Brain microvascular endothelial cell (primary cell): ENCODE results near the gene LIMD2.
"Not testable (repeated sequence)": the region's sequence is repeated elsewhere in the genome, so short reads cannot be mapped to it uniquely, and the experiment has no call there.

ENCODE experiments used
- DNase-seq: peaks from one replicate; pipeline ENCODE4 v3.0.0-alpha.2; 2020
- H3K27ac ChIP-seq: fragments of 250-450 bp; sonication (Bioruptor Pico); 2 replicates; pipeline ENCODE4 v1.5.1; 2020; ENCODE audit warnings: mild to moderate bottlenecking, moderate library complexity
- H3K27me3 ChIP-seq: fragments of 250-450 bp; sonication (Bioruptor Pico); replicated peaks from 2 replicates; pipeline ENCODE4 v1.5.1; 2020; ENCODE audit warnings: mild to moderate bottlenecking
- H3K36me3 ChIP-seq: fragments of 250-450 bp; sonication (Bioruptor Pico); replicated peaks from 2 replicates; pipeline ENCODE4 v1.5.1; 2020; ENCODE audit warnings: mild to moderate bottlenecking
- H3K4me3 ChIP-seq: 2 replicates; pipeline ENCODE4 v1.5.1; 2011; ENCODE audit warnings: low read depth, mild to moderate bottlenecking, control low read depth, low read length, moderate library complexity
- in situ Hi-C: cut with HindIII; loops from 2 replicates; pipeline ENCODE4 v1.10.0; 2017; ENCODE audit warnings: low sequenced_read_pairs, low pct_ligation_motif_present
- TF ChIP-seq, protein P1 (sequence below): IDR thresholded peaks from 2 replicates; pipeline ENCODE4 v1.5.1; 2011; ENCODE audit warnings: low read depth, mild to moderate bottlenecking, moderate library complexity, low read length, control low read depth, inconsistent platforms; ENCODE audit errors: missing control alignments

Gene LIMD2

GRCh38 chr17:63722403-63722802 is 22.5 kb upstream of the LIMD2 start:
- peaks cover 12% of the 10 kb centered on the region for H3K36me3 ChIP-seq
- H3K27me3 ChIP-seq = no peaks in the 10 kb centered on the region
- H3K27ac ChIP-seq = no peak overlapping the region
- no peak overlapping the region for H3K4me3 ChIP-seq
- in situ Hi-C loops = no loop called here
- DNase-seq = no peak
- TF ChIP-seq, protein P1, sequence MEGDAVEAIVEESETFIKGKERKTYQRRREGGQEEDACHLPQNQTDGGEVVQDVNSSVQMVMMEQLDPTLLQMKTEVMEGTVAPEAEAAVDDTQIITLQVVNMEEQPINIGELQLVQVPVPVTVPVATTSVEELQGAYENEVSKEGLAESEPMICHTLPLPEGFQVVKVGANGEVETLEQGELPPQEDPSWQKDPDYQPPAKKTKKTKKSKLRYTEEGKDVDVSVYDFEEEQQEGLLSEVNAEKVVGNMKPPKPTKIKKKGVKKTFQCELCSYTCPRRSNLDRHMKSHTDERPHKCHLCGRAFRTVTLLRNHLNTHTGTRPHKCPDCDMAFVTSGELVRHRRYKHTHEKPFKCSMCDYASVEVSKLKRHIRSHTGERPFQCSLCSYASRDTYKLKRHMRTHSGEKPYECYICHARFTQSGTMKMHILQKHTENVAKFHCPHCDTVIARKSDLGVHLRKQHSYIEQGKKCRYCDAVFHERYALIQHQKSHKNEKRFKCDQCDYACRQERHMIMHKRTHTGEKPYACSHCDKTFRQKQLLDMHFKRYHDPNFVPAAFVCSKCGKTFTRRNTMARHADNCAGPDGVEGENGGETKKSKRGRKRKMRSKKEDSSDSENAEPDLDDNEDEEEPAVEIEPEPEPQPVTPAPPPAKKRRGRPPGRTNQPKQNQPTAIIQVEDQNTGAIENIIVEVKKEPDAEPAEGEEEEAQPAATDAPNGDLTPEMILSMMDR = no peak

DNA sequence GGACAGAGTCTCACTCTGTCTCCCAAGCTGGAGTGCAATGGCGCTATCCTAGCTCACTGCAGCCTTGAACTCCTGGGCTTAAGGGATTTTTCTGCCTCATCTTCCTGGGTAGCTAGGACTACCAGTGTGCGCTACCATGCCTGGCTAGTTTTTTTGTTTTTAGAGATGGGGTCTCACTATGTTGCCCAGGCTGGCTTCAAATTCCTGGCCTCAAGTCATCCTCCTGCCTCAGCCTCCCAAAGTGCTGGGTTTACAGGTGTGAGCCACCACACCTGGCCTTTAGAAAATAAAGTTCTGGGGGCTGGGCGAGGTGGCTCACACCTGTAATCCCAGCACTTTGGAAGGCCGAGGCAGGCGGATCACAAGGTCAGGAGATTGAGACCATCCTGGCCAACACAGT is 20.3 kb upstream of the LIMD2 start:
- H3K27ac ChIP-seq, DNase-seq, in situ Hi-C loops, H3K36me3 ChIP-seq, H3K27me3 ChIP-seq, H3K4me3 ChIP-seq: not testable (repeated sequence)

DNA sequence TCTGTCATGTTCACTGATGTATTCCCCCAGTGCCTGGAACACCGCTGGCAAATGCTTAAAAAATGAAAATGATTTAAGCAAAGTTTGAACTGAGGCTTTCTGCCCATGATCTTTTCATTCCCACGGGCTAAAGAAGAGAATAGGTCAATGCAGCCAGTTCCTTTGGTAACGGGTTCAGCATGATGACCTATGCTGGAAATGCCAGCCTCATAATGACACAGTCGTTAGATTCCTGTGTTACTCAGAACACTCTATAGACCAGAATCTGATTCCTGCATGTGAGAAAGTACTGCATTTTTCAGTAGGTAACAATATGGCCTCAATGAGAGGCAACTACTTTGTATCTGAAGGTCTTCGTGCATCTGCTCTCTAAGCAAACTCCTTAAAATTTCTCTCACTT is 19.1 kb upstream of the LIMD2 start:
- peak; percentile 35 for DNase-seq
- Histone ChIP-seq H3K27ac (no peak overlapping the region), H3K4me3 (no peak overlapping the region), H3K36me3 (peaks cover 3% of the 10 kb centered on the region), H3K27me3 (no peaks in the 10 kb centered on the region)
- in situ Hi-C loops = no loop called here
- TF ChIP-seq, protein P1 = no peak

DNA sequence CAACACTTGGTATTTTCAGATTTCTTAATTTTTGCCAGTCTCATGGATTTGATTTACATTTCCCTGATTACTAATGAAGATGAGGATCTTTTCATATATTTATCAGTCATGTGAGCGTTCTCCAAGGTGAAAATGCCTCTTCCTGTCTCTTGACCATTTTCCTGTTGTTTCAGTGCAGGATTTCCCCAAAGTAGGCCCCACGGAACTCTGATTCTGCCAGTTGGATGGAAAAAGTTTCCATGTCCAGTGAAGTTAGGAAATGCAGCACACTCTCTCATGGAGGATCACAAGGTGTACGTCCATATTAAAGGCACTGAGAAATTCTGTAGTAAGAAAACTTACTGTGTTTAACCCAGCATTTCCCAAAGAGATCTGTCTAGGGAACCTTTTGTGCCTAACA is 16.5 kb upstream of the LIMD2 start:
- H3K4me3 ChIP-seq = no peak overlapping the region
- peaks cover 14% of the 10 kb centered on the region for H3K36me3 ChIP-seq
- in situ Hi-C loops = no loop called here
- TF ChIP-seq, protein P1 = no peak
- H3K27me3 ChIP-seq = no peaks in the 10 kb centered on the region
- no peak for DNase-seq
- no peak overlapping the region for H3K27ac ChIP-seq

- DNase-seq = no peak
- TF ChIP-seq, protein P1 = no peak
- H3K27me3 ChIP-seq = no peaks in the 10 kb centered on the region
- in situ Hi-C loops = no loop called here
- H3K27ac ChIP-seq = no peak overlapping the region
- no peak overlapping the region for H3K4me3 ChIP-seq
- H3K36me3 ChIP-seq = peaks cover 21% of the 10 kb centered on the region
Measured at GRCh38 chr17:63714550-63715277, 14.8 kb upstream of the LIMD2 start.

GRCh38 chr17:63709110-63709509 is 9.2 kb upstream of the LIMD2 start:
- TF ChIP-seq, protein P1 = no peak
- Histone ChIP-seq H3K36me3 (peaks cover 38% of the 10 kb centered on the region), H3K4me3 (no peak overlapping the region), H3K27me3 (no peaks in the 10 kb centered on the region), H3K27ac (no peak overlapping the region)
- no peak for DNase-seq
- in situ Hi-C loops = no loop called here
